SK-N-DZ (cell line): ENCODE measurements around the gene FBXO44. TPM values are rescaled to one million over a fixed set of nuclear protein-coding genes. Genes with fewer than 3 reads are reported as not detected.
"Not testable (repeated sequence)": the region's sequence is repeated elsewhere in the genome, so short reads cannot be mapped to it uniquely, and the experiment has no call there.

Experiments
- DNase-seq: peaks from one replicate; pipeline ENCODE4 v3.0.0-alpha.2; 2015; ENCODE audit warnings: low spot score
- polyA plus RNA-seq, 2 experiments: library from polyadenylated mRNA; depleted of rRNA; stranded (reverse); fragments of >200 nt; gene quantifications; 2 replicates each; pipeline ENCODE4 v1.2.3, GENCODE V29; 2014

Gene FBXO44, protein sequence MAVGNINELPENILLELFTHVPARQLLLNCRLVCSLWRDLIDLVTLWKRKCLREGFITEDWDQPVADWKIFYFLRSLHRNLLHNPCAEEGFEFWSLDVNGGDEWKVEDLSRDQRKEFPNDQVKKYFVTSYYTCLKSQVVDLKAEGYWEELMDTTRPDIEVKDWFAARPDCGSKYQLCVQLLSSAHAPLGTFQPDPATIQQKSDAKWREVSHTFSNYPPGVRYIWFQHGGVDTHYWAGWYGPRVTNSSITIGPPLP
- polyA plus RNA-seq (2014; cell fraction: cytosol; rRNA removed): 9.9 and 10.0 TPM in 2 replicates
- 29.4 and 40.4 TPM in 2 replicates for polyA plus RNA-seq (2014; cell fraction: nucleus; rRNA removed)

DNA sequence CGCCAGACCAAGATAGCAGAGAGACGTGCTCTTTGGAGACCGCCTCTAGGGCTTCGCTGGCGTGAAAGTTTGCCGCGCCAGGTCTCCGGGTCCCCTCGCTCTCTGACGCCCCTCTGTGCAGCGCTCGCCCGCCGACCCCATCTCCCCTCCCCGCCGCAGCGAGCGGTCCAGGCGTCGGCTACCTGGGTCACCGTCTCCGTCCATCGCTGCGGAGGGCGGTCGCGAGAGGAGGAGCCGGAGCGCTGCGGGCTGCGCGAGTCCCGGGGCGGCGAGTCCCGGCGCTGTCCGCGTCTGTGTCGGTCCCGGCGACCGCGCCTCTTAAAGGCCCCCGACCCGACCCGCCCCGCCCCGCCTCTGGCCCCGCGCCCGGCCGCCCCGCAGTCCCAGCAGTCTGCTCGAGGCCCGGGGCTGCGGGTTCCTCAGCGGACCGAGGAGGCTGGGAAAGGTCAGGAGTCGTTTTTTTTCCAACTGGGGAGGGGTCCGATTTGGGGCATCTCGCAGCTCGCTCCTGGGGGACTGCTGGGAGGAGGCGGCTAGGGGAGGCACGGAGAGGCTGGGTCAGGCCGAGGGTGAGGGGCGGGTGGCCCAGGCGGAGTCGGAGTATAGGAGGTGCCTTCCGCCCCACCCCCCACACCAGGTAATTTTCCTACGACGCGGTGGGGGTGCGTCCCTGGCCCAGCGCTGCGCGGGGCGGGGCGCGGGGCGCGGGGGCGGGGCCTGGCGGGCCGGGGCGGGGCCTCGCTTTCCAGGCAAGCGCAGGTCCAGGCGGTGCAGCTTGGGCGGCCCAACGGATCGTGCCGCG, at the start of gene FBXO44, which contains the start of gene FBXO2:
TSS of gene FBXO44 (plus strand) at position 741 of the 802 bp plus-strand sequence. CDS start 959 bp downstream, outside the sequence.
TSS of gene FBXO2 (minus strand) at position 293 of the 802 bp plus-strand sequence. CDS start at position 204, 89 bp downstream.
- no peak for DNase-seq

DNA sequence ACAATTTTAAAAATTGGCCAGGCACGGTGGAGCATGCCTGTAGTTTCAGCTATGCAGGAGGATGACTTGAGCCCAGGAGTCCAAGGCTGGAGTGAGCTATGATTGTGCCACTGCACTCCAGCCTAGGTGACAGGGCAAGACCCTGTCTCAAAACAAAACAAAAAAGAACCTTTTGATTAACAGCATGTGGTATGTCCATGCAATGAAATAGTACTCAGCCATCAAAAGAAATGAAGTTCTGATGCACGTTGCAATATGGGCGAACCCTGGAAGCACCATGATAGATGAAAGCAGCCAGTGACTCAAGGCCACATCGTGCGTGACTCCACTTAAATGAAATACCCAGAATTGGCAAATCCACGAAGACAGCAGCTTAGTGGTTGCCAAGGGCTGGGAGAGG, 47.9 kb upstream of the FBXO44 start:
- no peak for DNase-seq

DNA sequence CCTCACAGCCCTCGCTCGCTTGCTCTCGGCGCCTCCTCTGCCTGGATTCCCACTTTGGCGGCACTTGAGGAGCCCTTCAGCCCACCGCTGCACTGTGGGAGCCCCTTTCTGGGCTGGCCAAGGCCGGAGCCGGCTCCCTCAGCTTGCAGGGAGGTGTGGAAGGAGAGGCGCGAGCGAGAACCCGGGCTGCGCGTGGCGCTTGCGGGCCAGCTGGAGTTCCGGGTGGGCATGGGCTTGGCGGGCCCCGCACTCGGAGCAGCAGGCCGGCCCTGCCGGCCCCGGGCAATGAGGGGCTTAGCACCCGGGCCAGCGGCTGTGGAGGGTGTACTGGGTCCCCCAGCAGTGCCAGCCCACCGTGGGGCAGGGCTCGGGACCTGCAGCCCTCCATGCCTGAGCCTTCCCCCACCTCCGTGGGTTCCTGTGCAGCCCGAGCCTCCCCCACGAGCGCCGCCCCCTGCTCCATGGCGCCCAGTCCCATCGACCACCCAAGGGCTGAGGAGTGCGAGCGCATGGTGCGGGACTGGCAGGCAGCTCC, 46.0 kb upstream of the FBXO44 start:
- DNase-seq: not testable (repeated sequence)

DNA sequence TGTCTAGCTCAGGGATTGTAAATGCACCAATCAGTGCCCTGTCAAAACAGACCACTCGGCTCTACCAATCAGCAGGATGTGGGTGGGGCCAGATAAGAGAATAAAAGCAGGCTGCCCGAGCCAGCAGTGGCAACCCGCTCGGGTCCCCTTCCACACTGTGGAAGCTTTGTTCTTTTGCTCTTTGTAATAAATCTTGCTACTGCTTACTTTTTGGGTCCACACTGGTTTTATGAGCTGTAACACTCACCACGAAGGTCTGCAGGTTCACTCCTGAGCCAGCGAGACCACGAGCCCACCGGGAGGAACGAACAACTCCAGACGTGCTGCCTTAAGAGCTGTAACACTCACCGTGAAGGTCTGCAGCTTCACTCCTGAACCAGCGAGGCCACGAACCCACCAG, 45.3 kb upstream of the FBXO44 start:
- DNase-seq: not testable (repeated sequence)

- DNase-seq: no peak
These were observed 44.0 kb upstream of the FBXO44 start for GRCh38 chr1:11610629-11611180.

GRCh38 chr1:11611638-11612327, 42.9 kb upstream of the FBXO44 start:
- DNase-seq: no peak

GRCh38 chr1:11613347-11613746, 41.3 kb upstream of the FBXO44 start:
- DNase-seq: no peak

- DNase-seq: no peak
These were observed 39.6 kb upstream of the FBXO44 start for GRCh38 chr1:11615090-11615489.

- no peak for DNase-seq
These were observed 37.9 kb upstream of the FBXO44 start for GRCh38 chr1:11616766-11617165.

- DNase-seq: no peak
These were observed 37.4 kb upstream of the FBXO44 start for GRCh38 chr1:11617314-11617713.

DNA sequence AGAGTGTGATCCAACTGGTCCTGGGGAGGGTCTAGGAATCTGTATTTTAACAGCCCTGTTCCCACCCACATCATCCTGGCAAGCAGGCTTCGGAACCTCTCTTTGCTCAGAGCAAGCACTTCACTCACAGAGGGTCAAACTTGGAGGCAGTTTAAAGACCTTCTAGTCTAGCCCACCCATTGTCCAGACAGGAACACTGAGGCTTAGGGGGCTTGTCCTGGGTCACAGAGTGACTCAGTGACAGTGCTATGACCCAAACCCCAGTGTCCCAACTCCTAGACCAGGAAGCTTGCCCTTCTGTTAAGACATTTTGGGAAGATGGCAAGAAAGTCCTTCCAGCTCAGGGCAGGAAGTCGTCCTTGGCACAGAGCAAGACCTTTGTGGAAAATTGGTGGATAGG, 36.9 kb upstream of the FBXO44 start:
- no peak for DNase-seq

DNA sequence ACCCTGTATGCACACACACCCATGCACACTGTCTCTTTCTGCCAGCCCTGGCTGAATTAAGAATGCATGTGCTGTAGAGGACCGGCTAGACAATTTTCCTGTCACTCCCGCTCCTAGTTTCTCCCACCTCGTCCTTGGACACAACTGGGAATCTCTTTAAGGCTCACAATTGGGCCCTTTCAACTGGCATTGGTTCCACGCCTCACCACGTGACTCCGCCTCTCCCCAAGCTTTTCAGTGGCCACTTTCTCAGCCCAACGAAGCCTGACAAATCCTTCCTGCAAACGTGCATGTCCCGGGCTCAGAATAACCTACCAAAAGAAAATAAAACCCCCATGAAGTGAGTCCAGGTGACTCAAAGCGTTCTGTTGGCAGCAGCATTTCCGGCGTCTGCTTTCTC, 34.3 kb upstream of the FBXO44 start:
- no peak for DNase-seq

DNA sequence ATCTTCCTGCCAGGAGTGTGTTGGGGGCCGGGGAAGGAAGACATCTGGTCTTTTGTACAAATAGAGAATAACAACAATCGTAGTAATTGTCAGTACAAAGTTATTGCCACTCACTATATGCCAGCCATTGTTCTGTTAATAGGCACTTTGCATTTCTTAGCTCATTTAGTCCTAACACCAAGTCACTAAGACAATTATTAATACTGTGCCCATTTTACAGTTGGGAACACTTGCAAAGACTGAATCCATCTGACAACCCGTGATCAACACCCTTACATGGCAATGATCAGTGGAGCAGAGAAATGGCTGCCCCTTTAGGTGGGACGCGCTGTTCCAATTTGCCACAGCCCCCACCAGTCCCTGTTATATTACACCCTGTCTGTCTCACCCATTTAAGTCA, 33.8 kb upstream of the FBXO44 start:
- no peak for DNase-seq

- DNase-seq: no peak
These were observed 32.3 kb upstream of the FBXO44 start for GRCh38 chr1:11622398-11622797.

GRCh38 chr1:11623702-11624101, 31.0 kb upstream of the FBXO44 start:
- no peak for DNase-seq

DNA sequence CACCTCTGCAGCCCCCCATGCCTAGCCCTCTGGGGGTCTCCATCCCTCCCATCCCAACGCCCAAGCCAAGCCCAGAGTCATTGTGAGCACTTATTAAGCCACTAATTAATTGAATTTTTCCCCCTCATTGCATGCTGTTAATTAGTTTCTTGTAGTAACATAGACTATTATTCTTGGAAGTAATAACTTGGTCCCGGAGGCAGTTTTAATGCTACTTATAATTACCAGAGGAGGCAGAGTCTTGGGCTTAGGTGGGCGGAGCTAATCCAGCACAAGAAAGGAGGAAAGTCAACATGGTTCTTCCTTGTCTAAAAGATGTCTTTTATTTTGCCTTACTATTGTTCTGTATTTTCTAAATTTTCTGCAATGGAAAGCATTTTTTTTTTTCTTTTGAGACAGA, 28.1 kb upstream of the FBXO44 start:
- no peak for DNase-seq

DNA sequence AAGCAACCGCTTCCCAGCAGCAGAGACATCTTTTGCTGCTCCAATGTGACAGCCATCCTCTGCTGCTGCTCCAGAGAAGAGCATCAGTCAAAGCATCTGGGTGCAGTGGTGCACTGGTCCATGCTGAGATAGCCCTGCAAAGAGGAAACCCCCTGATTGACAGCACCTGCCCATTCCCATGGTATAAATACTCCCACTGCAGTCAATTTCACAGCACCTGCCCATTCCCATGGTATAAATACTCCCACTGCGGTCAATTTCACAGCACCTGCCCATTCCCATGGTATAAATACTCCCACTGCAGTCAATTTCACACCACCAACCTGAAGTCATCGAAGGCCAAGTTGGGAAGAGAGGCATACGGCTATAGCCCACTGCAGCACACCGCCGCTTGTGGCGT, 25.9 kb upstream of the FBXO44 start:
- DNase-seq: no peak

- DNase-seq: peak; percentile 77
These were observed 25.3 kb upstream of the FBXO44 start for GRCh38 chr1:11629184-11630016.

DNA sequence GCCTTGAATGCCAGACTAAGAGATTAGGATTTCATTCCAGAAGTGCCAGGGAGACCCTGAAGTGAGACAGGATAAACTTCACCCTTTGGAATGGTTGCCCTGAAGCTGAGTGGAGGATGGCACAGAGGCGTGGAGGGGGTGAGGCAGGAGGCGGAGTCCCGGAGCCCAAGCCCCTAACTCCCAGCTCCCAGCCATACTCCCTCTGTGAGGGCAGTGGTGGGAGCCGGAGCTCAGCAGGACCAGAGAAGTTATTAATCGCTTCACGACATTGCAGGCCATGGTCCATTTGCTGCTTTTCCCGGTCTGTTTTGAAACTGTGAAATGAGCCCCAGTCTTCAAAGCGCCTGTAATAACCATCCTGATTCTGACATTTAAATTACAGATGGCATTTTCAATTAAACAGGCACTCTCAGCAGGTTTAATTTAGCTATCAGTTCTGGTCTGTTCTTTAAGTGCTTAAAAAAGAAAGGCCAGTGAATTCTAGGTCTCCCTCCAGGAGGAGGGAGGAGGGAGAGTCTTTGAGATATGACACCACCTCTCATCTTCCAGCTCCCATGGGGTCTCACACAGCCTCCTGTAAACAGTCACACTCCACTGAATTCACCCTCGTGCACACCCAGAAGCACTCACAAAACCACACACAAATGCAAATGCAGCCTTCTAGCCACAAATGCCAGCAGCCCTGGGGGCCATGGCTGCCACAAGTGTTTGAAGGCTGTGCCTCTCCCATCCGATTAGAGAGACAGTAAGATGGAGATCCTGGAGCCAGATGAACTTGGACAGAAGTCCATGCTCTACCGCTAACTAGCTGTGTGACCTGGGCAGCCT, 20.1 kb upstream of the FBXO44 start:
- no peak for DNase-seq

- no peak for DNase-seq
These were observed 16.6 kb upstream of the FBXO44 start for GRCh38 chr1:11638121-11638520.
